Measurements from ENCODE around the gene SOCS7. TPM values are rescaled to one million over a fixed set of nuclear protein-coding genes. Genes with fewer than 3 reads are reported as not detected.

SOCS7 gene
- total and polyA plus RNA-seq, 10 of the 15 experiments (the other 5 are each of a cell fraction or from before 2014, with no cell fraction given) = 0.68 to 12.8 (median 7.3) TPM

DNA sequence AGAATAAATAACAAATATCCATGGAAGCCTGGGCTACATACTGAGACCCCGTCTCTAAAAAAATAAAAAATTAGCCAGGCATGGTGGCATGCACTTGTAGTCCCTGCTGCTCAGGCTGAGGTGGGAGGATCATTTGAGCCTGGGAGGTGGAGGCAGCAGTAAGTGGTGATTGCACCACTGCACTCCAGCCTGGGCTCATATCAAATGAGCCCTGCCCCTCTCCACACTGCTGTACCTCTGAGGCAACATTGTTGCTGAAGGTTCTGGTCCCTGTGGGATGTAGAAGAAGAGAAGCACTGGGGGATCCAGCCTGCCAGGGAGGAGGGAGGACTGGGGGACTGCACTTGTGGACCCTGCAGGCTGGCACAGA is 65.2 kb downstream of the SOCS7 start (continued):
- no peak for TF ChIP-seq RCOR1 (conservative IDR thresholded peaks at IDR 0.05; ENCODE audit: low read depth, low read length)
- no peak for TF ChIP-seq POLR2AphosphoS5 (IDR thresholded peaks at IDR 0.05; ENCODE audit: low read length)
- TF ChIP-seq CBX3 (IDR thresholded peaks at IDR 0.05; ENCODE audit: borderline replicate concordance, low read depth) = no peak
- TF ChIP-seq, protein P1, sequence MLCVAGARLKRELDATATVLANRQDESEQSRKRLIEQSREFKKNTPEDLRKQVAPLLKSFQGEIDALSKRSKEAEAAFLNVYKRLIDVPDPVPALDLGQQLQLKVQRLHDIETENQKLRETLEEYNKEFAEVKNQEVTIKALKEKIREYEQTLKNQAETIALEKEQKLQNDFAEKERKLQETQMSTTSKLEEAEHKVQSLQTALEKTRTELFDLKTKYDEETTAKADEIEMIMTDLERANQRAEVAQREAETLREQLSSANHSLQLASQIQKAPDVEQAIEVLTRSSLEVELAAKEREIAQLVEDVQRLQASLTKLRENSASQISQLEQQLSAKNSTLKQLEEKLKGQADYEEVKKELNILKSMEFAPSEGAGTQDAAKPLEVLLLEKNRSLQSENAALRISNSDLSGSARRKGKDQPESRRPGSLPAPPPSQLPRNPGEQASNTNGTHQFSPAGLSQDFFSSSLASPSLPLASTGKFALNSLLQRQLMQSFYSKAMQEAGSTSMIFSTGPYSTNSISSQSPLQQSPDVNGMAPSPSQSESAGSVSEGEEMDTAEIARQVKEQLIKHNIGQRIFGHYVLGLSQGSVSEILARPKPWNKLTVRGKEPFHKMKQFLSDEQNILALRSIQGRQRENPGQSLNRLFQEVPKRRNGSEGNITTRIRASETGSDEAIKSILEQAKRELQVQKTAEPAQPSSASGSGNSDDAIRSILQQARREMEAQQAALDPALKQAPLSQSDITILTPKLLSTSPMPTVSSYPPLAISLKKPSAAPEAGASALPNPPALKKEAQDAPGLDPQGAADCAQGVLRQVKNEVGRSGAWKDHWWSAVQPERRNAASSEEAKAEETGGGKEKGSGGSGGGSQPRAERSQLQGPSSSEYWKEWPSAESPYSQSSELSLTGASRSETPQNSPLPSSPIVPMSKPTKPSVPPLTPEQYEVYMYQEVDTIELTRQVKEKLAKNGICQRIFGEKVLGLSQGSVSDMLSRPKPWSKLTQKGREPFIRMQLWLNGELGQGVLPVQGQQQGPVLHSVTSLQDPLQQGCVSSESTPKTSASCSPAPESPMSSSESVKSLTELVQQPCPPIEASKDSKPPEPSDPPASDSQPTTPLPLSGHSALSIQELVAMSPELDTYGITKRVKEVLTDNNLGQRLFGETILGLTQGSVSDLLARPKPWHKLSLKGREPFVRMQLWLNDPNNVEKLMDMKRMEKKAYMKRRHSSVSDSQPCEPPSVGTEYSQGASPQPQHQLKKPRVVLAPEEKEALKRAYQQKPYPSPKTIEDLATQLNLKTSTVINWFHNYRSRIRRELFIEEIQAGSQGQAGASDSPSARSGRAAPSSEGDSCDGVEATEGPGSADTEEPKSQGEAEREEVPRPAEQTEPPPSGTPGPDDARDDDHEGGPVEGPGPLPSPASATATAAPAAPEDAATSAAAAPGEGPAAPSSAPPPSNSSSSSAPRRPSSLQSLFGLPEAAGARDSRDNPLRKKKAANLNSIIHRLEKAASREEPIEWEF (IDR thresholded peaks at IDR 0.05; ENCODE audit: insufficient replicate concordance, low read depth, low read length) = no peak
- TF ChIP-seq SMAD5 (IDR thresholded peaks at IDR 0.05; ENCODE audit: low read depth) = no peak

DNA sequence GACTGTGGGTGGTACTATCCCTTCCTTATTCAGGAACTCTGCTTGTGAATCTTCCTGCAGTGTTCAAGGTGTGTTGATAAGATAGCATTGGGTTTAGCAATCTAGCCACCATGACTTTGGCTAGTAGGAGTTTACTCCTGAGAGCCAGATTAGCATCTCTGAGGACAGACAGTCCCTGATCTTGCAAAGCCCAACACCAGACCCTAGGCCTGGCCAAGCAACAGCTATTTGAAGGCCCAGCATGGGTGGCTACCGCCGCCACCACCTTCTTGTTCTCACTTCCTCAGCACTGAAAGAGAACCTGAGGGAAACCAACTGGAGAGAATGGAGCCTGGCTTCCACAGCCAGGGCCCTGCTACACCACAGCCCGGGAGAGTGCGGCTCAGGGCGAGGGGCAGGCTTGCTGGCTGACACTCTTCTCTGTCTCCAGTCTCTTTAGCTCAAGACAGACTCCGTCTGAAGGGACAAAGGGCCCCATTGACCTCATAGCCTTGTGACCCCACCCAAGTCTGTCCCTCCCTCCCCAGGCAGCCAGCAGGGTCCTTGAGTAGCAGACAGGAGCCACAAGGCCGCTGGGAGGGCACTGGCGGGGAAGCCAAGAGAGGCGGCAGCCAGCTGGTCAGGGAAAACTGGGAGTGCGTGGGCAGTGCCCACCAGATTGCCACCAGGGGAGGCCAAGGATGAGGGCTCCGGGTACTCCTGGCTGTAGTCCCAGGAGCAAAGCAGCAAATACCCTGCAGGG is 65.7 kb downstream of the SOCS7 start:
- H3K9me3 ChIP-seq (replicated peaks; ENCODE audit: control insufficient read depth, insufficient read depth, low read length) = no peaks in the 10 kb centered on the region
- DNase-seq (ENCODE audit: low read depth, low spot score) (no peak), FAIRE-seq (no peak), ATAC-seq (peak; percentile 21)
- H2AFZ ChIP-seq (ENCODE audit: control insufficient read depth, low read depth, low read length) = no peak overlapping the region; the same call in 1 of the 2 replicates
- no peaks in the 10 kb centered on the region for H4K20me1 ChIP-seq (ENCODE audit: control insufficient read depth, insufficient read depth)
- no peak overlapping the region for H3K4me2 ChIP-seq (ENCODE audit: control insufficient read depth, insufficient read depth)
- ChIA-PET RAD21 (ENCODE audit: unreplicated experiment) (interaction anchor here (1.0 to 3.1 kb wide), 2 partner anchors 63 to 68 kb away, joined by 3 to 24 read pairs; no protein-coding TSS in a partner anchor), SMC1A (ENCODE audit: uncharacterized antibody, unreplicated experiment) (interaction anchor here (6.5 kb wide), 1 partner anchor 66 kb away, joined by 161 read pairs; the partner anchor contains the start of gene SOCS7), CTCF (interaction anchor here (0.9 to 8.3 kb wide), 3 partner anchors 9 to 141 kb away, joined by 3 to 349 read pairs (median 3); partner anchors contain the start of gene SOCS7), POLR2A (no interaction called here)
- in situ Hi-C loops (cut with MboI) (loop anchor here (5.0 kb wide), 1 partner anchor 70 kb away; no protein-coding TSS in a partner anchor), intact Hi-C loops (cut with micrococcal nuclease; ENCODE audit: unreplicated experiment) (no loop called here)
- H3K27me3 ChIP-seq (replicated peaks in 1 of 2; ENCODE audit: control insufficient read depth in 2 of 2, insufficient read depth in 2 of 2, low read length in 1 of 2) = peaks cover 4 to 6% of the 10 kb centered on the region in 2 experiments; a peak in 3 of 4 replicates
- H3K36me3 ChIP-seq (ENCODE audit: control insufficient read depth in 2 of 2, insufficient read depth in 2 of 2, low read length in 1 of 2) = no peaks in the 10 kb centered on the region
- H3K79me2 ChIP-seq (ENCODE audit: control insufficient read depth, insufficient read depth, low read length) = no peaks in the 10 kb centered on the region
- H3K9ac ChIP-seq (ENCODE audit: control insufficient read depth, insufficient read depth, low read length) = no peak overlapping the region
- H3K4me1 ChIP-seq (ENCODE audit: control insufficient read depth, insufficient read depth, low read length) = peaks cover 19% of the 10 kb centered on the region
- H3K4me3 ChIP-seq = no peak overlapping the region
- WGBS (ENCODE audit: insufficient coverage, insufficient replicate concordance, low lambda C conversion rate, missing lambda C conversion rate) = 74% methylated on average over 8 of the region's 11 CpGs
- H3K27ac ChIP-seq (ENCODE audit: control insufficient read depth, insufficient read depth) = no peak overlapping the region
- BruUV-seq (replicated peaks) = no TSS peak
- TF ChIP-seq RBBP5 (conservative IDR thresholded peaks at IDR 0.05) (no peak), SPI1 (IDR thresholded peaks at IDR 0.05; ENCODE audit: borderline replicate concordance, insufficient read depth, low read depth, low read length) (peak; percentile 83), CREB1 (IDR thresholded peaks at IDR 0.05; ENCODE audit: low read depth) (no peak), RELA (IDR thresholded peaks at IDR 0.05; ENCODE audit: borderline replicate concordance, partially characterized antibody) (no peak), SRF (IDR thresholded peaks at IDR 0.05; ENCODE audit: low read depth in 2 of 2, low read length in 2 of 2) (no peak), YBX1 (IDR thresholded peaks at IDR 0.05) (no peak), POU2F2 (IDR thresholded peaks at IDR 0.05; ENCODE audit: borderline replicate concordance, low read depth, low read length) (no peak)
- TF ChIP-seq, protein P2, sequence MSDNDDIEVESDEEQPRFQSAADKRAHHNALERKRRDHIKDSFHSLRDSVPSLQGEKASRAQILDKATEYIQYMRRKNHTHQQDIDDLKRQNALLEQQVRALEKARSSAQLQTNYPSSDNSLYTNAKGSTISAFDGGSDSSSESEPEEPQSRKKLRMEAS (IDR thresholded peaks at IDR 0.05; ENCODE audit: low read depth, low read length) = no peak
- TF ChIP-seq, protein P3, sequence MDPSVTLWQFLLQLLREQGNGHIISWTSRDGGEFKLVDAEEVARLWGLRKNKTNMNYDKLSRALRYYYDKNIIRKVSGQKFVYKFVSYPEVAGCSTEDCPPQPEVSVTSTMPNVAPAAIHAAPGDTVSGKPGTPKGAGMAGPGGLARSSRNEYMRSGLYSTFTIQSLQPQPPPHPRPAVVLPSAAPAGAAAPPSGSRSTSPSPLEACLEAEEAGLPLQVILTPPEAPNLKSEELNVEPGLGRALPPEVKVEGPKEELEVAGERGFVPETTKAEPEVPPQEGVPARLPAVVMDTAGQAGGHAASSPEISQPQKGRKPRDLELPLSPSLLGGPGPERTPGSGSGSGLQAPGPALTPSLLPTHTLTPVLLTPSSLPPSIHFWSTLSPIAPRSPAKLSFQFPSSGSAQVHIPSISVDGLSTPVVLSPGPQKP (IDR thresholded peaks at IDR 0.05; ENCODE audit: low read depth, low read length) = no peak

All from GM12878 (cell line).